Measurements from ENCODE around the gene OGFOD1. TPM values are rescaled to one million over a fixed set of nuclear protein-coding genes. Genes with fewer than 3 reads are reported as not detected.

OGFOD1 gene
- total and polyA plus RNA-seq, 2 donors = 18.8 to 26.0 TPM

- no peak overlapping the region for H3K4me3 ChIP-seq (ENCODE audit: low read length in 2 of 2)
- no peak overlapping the region for H3K27ac ChIP-seq (ENCODE audit: low read depth in 1 of 2, low read length in 1 of 2)
- peaks cover 39 to 77% of the 10 kb centered on the region in 2 donors for H3K36me3 ChIP-seq (ENCODE audit: control insufficient read depth in 2 of 2, insufficient read depth in 2 of 2, low read length in 1 of 2)
- H3K27me3 ChIP-seq (ENCODE audit: control insufficient read depth in 2 of 2, insufficient read depth in 1 of 2, low read length in 1 of 2) = no peaks in the 10 kb centered on the region
- no peaks in the 10 kb centered on the region for H3K4me1 ChIP-seq (ENCODE audit: control insufficient read depth in 2 of 2, insufficient read depth in 2 of 2, low read length in 2 of 2)
- no peak for DNase-seq (ENCODE audit: low read depth in 6 of 9, low spot score in 9 of 9)
- H3K9me3 ChIP-seq (ENCODE audit: control insufficient read depth in 2 of 2, insufficient read depth in 1 of 2, low read length in 1 of 2) = no peaks in the 10 kb centered on the region
Measured at GRCh38 chr16:56468800-56469199, 17.4 kb downstream of the OGFOD1 start.

DNA sequence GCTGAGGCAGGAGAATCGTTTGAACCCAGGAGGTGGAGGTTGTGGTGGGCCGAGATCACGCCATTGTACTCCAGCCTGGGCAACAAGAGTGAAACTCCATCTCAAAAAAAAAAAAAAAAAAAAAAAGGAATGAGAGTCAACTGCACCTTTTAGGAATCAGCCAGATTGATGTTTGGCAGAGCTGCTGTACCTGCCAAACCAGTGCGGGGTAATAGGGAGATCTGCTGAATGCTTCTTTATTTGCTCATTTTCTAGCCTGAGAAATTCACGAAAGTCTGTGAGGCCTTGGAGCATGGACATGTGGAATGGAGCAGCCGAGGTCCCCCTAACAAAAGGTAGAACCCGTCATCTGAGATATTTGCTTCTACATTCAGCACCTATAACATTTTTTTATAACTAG is 18.4 kb downstream of the OGFOD1 start:
- Histone ChIP-seq H3K27me3 (ENCODE audit: control insufficient read depth in 2 of 2, insufficient read depth in 1 of 2, low read length in 1 of 2) (no peaks in the 10 kb centered on the region), H3K9me3 (ENCODE audit: control insufficient read depth in 2 of 2, insufficient read depth in 1 of 2, low read length in 1 of 2) (no peaks in the 10 kb centered on the region), H3K36me3 (ENCODE audit: control insufficient read depth in 2 of 2, insufficient read depth in 2 of 2, low read length in 1 of 2) (peaks cover 41 to 73% of the 10 kb centered on the region in 2 donors), H3K4me3 (ENCODE audit: low read length in 2 of 2) (no peak overlapping the region), H3K27ac (ENCODE audit: low read depth in 1 of 2, low read length in 1 of 2) (no peak overlapping the region), H3K4me1 (ENCODE audit: control insufficient read depth in 2 of 2, insufficient read depth in 2 of 2, low read length in 2 of 2) (no peaks in the 10 kb centered on the region)
- DNase-seq (ENCODE audit: low read depth in 6 of 9, low spot score in 9 of 9) = no peak
- WGBS = 98% methylated on average over 7 of the region's 7 CpGs

GRCh38 chr16:56470232-56470631 is 18.9 kb downstream of the OGFOD1 start:
- Histone ChIP-seq H3K27me3 (ENCODE audit: control insufficient read depth in 2 of 2, insufficient read depth in 1 of 2, low read length in 1 of 2) (no peaks in the 10 kb centered on the region), H3K27ac (ENCODE audit: low read depth in 1 of 2, low read length in 1 of 2) (no peak overlapping the region), H3K36me3 (ENCODE audit: control insufficient read depth in 2 of 2, insufficient read depth in 2 of 2, low read length in 1 of 2) (peaks cover 45 to 75% of the 10 kb centered on the region in 2 donors), H3K9me3 (ENCODE audit: control insufficient read depth in 2 of 2, insufficient read depth in 1 of 2, low read length in 1 of 2) (no peaks in the 10 kb centered on the region), H3K4me3 (ENCODE audit: low read length in 2 of 2) (no peak overlapping the region), H3K4me1 (ENCODE audit: control insufficient read depth in 2 of 2, insufficient read depth in 2 of 2, low read length in 2 of 2) (no peaks in the 10 kb centered on the region)
- 95% methylated on average over 3 of the region's 3 CpGs for WGBS
- DNase-seq (ENCODE audit: low read depth in 6 of 9, low spot score in 9 of 9) = no peak

DNA sequence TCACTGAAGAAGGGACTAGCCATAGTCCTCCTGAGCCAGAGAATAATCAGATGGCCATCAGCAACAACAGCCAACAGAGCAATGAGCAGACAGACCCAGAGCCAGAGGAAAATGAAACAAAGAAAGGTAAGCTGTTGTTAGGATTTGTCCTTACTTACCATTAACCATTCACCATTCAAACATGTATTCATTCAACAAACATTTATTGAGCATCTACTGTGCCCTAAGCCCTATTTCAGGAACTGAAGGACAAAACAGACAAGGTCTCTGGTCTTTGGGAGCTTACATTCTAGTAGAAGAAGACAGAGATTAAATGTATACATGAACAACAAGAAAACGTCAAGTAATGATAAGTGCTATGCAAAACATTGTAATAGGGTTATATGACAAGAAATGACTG is 19.3 kb downstream of the OGFOD1 start:
- Histone ChIP-seq H3K36me3 (ENCODE audit: control insufficient read depth in 2 of 2, insufficient read depth in 2 of 2, low read length in 1 of 2) (peaks cover 45 to 76% of the 10 kb centered on the region in 2 donors), H3K4me1 (ENCODE audit: control insufficient read depth in 2 of 2, insufficient read depth in 2 of 2, low read length in 2 of 2) (no peaks in the 10 kb centered on the region), H3K27me3 (ENCODE audit: control insufficient read depth in 2 of 2, insufficient read depth in 1 of 2, low read length in 1 of 2) (no peaks in the 10 kb centered on the region), H3K27ac (ENCODE audit: low read depth in 1 of 2, low read length in 1 of 2) (no peak overlapping the region), H3K9me3 (ENCODE audit: control insufficient read depth in 2 of 2, insufficient read depth in 1 of 2, low read length in 1 of 2) (no peaks in the 10 kb centered on the region), H3K4me3 (ENCODE audit: low read length in 2 of 2) (no peak overlapping the region)
- DNase-seq (ENCODE audit: low read depth in 6 of 9, low spot score in 9 of 9) = no peak
- 96% methylated on average over 1 of the region's 1 CpG for WGBS

GRCh38 chr16:56475201-56475600 is 23.8 kb downstream of the OGFOD1 start:
- DNase-seq (ENCODE audit: low read depth in 6 of 9, low spot score in 9 of 9) = no peak
- H3K36me3 ChIP-seq (ENCODE audit: control insufficient read depth in 2 of 2, insufficient read depth in 2 of 2, low read length in 1 of 2) = peaks cover 54 to 62% of the 10 kb centered on the region in 2 donors
- no peaks in the 10 kb centered on the region for H3K9me3 ChIP-seq (ENCODE audit: control insufficient read depth in 2 of 2, insufficient read depth in 1 of 2, low read length in 1 of 2)
- WGBS = 97% methylated on average over 2 of the region's 2 CpGs
- H3K27ac ChIP-seq (ENCODE audit: low read depth in 1 of 2, low read length in 1 of 2) = no peak overlapping the region
- no peak overlapping the region for H3K4me3 ChIP-seq (ENCODE audit: low read length in 2 of 2)
- no peaks in the 10 kb centered on the region for H3K27me3 ChIP-seq (ENCODE audit: control insufficient read depth in 2 of 2, insufficient read depth in 1 of 2, low read length in 1 of 2)
- no peaks in the 10 kb centered on the region for H3K4me1 ChIP-seq (ENCODE audit: control insufficient read depth in 2 of 2, insufficient read depth in 2 of 2, low read length in 2 of 2)

DNA sequence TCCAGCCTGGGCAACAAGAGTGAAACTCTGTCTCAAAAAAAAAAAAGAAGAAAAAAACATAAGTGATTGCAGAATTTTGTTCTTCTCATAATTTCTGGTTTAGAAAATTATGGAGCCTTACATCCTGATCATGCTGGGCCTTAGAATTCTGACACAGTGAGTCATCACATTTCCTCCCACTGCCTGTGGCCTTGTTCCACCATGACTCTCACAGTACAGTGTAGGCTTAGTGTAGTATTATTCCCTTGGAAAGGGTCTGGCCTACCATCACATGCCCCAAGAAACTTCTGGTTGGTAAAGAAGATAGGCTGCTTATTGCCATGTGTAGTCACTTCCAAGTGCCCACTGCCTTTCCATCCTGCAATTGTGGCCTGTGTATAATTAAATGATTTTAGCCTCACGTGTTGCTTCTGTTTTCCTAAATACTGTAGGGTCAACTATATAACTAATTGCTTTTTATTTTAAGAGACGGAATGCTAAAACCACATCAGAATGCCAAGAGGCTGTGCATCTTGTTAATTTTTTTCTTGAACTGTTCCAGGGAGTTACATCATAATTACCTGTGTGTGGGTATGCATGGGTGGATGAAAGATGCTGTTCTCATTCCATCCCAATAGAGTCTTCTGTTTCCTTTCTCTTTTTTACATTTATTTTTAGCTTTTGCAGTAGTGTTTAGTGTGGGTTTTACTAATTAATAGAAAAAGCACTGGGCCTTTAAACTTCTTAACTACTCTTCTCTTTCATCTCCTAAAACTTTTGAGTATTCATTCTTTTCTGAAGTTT is 25.9 kb downstream of the OGFOD1 start:
- no peak for DNase-seq (ENCODE audit: low read depth in 6 of 9, low spot score in 9 of 9)
- no peaks in the 10 kb centered on the region for H3K27me3 ChIP-seq (ENCODE audit: control insufficient read depth in 2 of 2, insufficient read depth in 1 of 2, low read length in 1 of 2)
- H3K4me1 ChIP-seq (ENCODE audit: control insufficient read depth in 2 of 2, insufficient read depth in 2 of 2, low read length in 2 of 2) = no peaks in the 10 kb centered on the region
- H3K9me3 ChIP-seq (ENCODE audit: control insufficient read depth in 2 of 2, insufficient read depth in 1 of 2, low read length in 1 of 2) = no peaks in the 10 kb centered on the region
- no peak overlapping the region for H3K27ac ChIP-seq (ENCODE audit: low read depth in 1 of 2, low read length in 1 of 2)
- H3K4me3 ChIP-seq (ENCODE audit: low read length in 2 of 2) = no peak overlapping the region
- 97% methylated on average over 2 of the region's 2 CpGs for WGBS
- peaks cover 42% of the 10 kb centered on the region in 2 donors for H3K36me3 ChIP-seq (ENCODE audit: control insufficient read depth in 2 of 2, insufficient read depth in 2 of 2, low read length in 1 of 2)

- no peak overlapping the region for H3K27ac ChIP-seq (ENCODE audit: low read depth in 1 of 2, low read length in 1 of 2)
- no peak overlapping the region for H3K4me3 ChIP-seq (ENCODE audit: low read length in 2 of 2)
- peaks cover 35 to 40% of the 10 kb centered on the region in 2 donors for H3K36me3 ChIP-seq (ENCODE audit: control insufficient read depth in 2 of 2, insufficient read depth in 2 of 2, low read length in 1 of 2)
- WGBS = 100% methylated on average over 2 of the region's 2 CpGs
- no peak for DNase-seq (ENCODE audit: low read depth in 6 of 9, low spot score in 9 of 9)
- H3K4me1 ChIP-seq (ENCODE audit: control insufficient read depth in 2 of 2, insufficient read depth in 2 of 2, low read length in 2 of 2) = no peaks in the 10 kb centered on the region
- H3K9me3 ChIP-seq (ENCODE audit: control insufficient read depth in 2 of 2, insufficient read depth in 1 of 2, low read length in 1 of 2) = no peaks in the 10 kb centered on the region
- H3K27me3 ChIP-seq (ENCODE audit: control insufficient read depth in 2 of 2, insufficient read depth in 1 of 2, low read length in 1 of 2) = no peaks in the 10 kb centered on the region
Measured at GRCh38 chr16:56478281-56479049, 27.1 kb downstream of the OGFOD1 start.

DNA sequence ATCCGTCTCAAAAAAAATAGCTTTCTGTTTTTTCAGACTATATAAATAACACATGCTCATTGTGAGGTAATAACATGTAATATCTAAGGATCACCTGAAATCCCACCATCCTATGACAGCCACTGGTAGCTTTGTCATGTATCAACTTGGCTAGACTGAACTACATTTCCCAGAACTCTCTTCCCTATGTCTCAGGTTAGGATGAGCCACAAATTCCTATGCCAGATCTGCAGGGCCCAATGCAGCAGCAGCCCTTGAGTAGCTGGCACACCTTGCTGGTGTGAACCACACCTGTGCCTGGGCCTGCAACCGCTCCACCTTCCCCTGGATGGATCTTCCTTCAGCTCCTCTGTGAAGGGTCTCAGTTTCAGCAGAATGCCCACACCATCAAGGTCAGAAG is 28.1 kb downstream of the OGFOD1 start:
- Histone ChIP-seq H3K4me1 (ENCODE audit: control insufficient read depth in 2 of 2, insufficient read depth in 2 of 2, low read length in 2 of 2) (no peaks in the 10 kb centered on the region), H3K36me3 (ENCODE audit: control insufficient read depth in 2 of 2, insufficient read depth in 2 of 2, low read length in 1 of 2) (peaks cover 33 to 39% of the 10 kb centered on the region in 2 donors), H3K4me3 (ENCODE audit: low read length in 2 of 2) (no peak overlapping the region), H3K27ac (ENCODE audit: low read depth in 1 of 2, low read length in 1 of 2) (no peak overlapping the region), H3K9me3 (ENCODE audit: control insufficient read depth in 2 of 2, insufficient read depth in 1 of 2, low read length in 1 of 2) (no peaks in the 10 kb centered on the region), H3K27me3 (ENCODE audit: control insufficient read depth in 2 of 2, insufficient read depth in 1 of 2, low read length in 1 of 2) (no peaks in the 10 kb centered on the region)
- WGBS = 99% methylated on average over 2 of the region's 2 CpGs
- no peak for DNase-seq (ENCODE audit: low read depth in 6 of 9, low spot score in 9 of 9)

DNA sequence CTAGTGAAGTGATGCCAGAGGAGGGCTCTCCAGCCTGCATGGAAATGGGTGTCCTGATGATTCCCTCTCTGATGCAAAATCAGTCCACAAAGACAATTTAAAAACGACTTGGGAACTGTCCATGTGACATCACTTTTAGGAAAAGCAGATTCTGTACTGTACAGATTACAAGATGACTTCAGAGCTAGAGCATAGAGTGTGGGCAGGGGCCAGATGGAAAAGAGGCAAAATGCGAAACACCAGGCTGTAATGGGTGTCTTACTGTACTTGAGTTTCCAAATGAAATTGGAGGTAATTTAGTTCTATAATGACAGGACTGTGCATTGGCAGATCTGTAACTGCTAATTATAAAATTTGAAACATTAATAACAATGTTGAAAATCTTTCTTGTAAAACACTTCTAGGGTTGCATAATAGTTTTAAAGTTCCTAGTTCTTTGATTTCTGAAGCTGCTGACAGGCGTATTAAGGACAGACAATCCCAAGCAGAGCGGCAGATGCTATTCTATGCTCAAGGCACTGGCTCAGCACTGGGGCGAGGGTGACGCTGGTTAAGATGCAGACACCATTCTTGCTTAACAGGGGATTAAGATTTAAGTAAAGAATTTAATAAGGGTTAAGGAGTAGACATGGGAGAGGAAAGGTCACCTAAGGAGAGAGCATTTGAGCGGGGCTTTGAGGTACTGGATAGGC is 29.6 kb downstream of the OGFOD1 start:
- WGBS = 91% methylated on average over 7 of the region's 7 CpGs
- peaks cover 23 to 28% of the 10 kb centered on the region in 2 donors for H3K36me3 ChIP-seq (ENCODE audit: control insufficient read depth in 2 of 2, insufficient read depth in 2 of 2, low read length in 1 of 2)
- H3K27me3 ChIP-seq (ENCODE audit: control insufficient read depth in 2 of 2, insufficient read depth in 1 of 2, low read length in 1 of 2) = no peaks in the 10 kb centered on the region

More for the DNA sequence above, 29.6 kb downstream of the OGFOD1 start:
- DNase-seq (ENCODE audit: low read depth in 6 of 9, low spot score in 9 of 9) = no peak
- no peaks in the 10 kb centered on the region for H3K4me1 ChIP-seq (ENCODE audit: control insufficient read depth in 2 of 2, insufficient read depth in 2 of 2, low read length in 2 of 2)
- H3K27ac ChIP-seq (ENCODE audit: low read depth in 1 of 2, low read length in 1 of 2) = peak overlapping the region in 1 of 2 donors; percentile 42
- no peaks in the 10 kb centered on the region for H3K9me3 ChIP-seq (ENCODE audit: control insufficient read depth in 2 of 2, insufficient read depth in 1 of 2, low read length in 1 of 2)
- no peak overlapping the region for H3K4me3 ChIP-seq (ENCODE audit: low read length in 2 of 2)
